Ascending aorta (tissue), 2 donors: ENCODE data around the gene INMT. TPM values are rescaled to one million over a fixed set of nuclear protein-coding genes. Genes with fewer than 3 reads are reported as not detected.

ENCODE experiments used
- DNase-seq, 2 donors: peaks; one replicate each; pipeline ENCODE4 v3.0.0-alpha.2; 2019; ENCODE audit warnings: low spot score in 2 of 2
- H3K27ac ChIP-seq, 2 donors: fragments of 200-600 bp; sonication (generic); one replicate each; pipeline ENCODE4 v1.5.1; 2016 to 2017; ENCODE audit warnings: mild to moderate bottlenecking in 1 of 2
- H3K27me3 ChIP-seq: fragments of 200-600 bp; sonication (generic); one replicate; pipeline ENCODE4 v1.5.1; 2017
- H3K36me3 ChIP-seq, 2 donors: fragments of 200-600 bp; sonication (generic); one replicate each; pipeline ENCODE4 v1.5.1; 2016
- H3K4me1 ChIP-seq, 2 donors: fragments of 200-600 bp; sonication (generic); one replicate each; pipeline ENCODE4 v1.5.1; 2016 to 2017; ENCODE audit warnings: mild to moderate bottlenecking in 1 of 2
- H3K4me3 ChIP-seq, 2 donors: fragments of 200-600 bp; sonication (generic); one replicate each; pipeline ENCODE4 v1.5.1; 2016 to 2017; ENCODE audit warnings: mild to moderate bottlenecking in 1 of 2
- H3K9me3 ChIP-seq, 2 donors: fragments of 200-600 bp; sonication (generic); one replicate each; pipeline ENCODE4 v1.5.1; 2016
- CTCF ChIP-seq, 3 experiments: fragments of 200-600 bp in 2 of 3; fragments of 450-650 bp in 1 of 3; sonication (generic) in 2 of 3; IDR thresholded peaks; one replicate each; pipeline ENCODE4 v1.5.1; 2016 to 2019; ENCODE audit warnings: antibody characterized with exemption in 3 of 3, mild to moderate bottlenecking in 1 of 3, moderate library complexity in 1 of 3
- intact Hi-C: fragments of 100-400 bp; cut with DNase I; formaldehyde crosslinking; loops from one replicate; pipeline ENCODE4 v1.15.1; 2023
- total RNA-seq: library from RNA; depleted of rRNA; stranded (reverse); fragments of >200 nt; gene quantifications from one replicate; pipeline ENCODE4 v1.1.0, GENCODE V29; 2016

The INMT gene
- total RNA-seq, 1 donor from 2014 or later: 51.8 TPM

- Histone ChIP-seq H3K27ac (peak overlapping the region; percentile 81 to 91), H3K27me3 (no peaks in the 10 kb centered on the region), H3K4me3 (peak overlapping the region; percentile 47 to 71), H3K4me1 (peaks cover 3 to 48% of the 10 kb centered on the region in 2 donors), H3K9me3 (no peaks in the 10 kb centered on the region), H3K36me3 (peaks cover 0 to 2% of the 10 kb centered on the region in 2 donors)
- DNase-seq: peak in 1 of 2 donors; percentile 83
- intact Hi-C loops: loop anchor here (2.0 to 5.0 kb wide), 2 partner anchors 48 to 159 kb away; partner anchors contain the start of gene AQP1
- TF ChIP-seq CTCF (IDR thresholded peaks at IDR 0.05): no peak
Observed at GRCh38 chr7:30752979-30753378, 1.0 kb downstream of the INMT start.

GRCh38 chr7:30754315-30754877 lies 2.5 kb downstream of the INMT start:
- H3K4me1 ChIP-seq: peaks cover 3 to 48% of the 10 kb centered on the region in 2 donors
- H3K27ac ChIP-seq: peak overlapping the region; percentile 81 to 91
- TF ChIP-seq CTCF (IDR thresholded peaks at IDR 0.05): no peak
- no peaks in the 10 kb centered on the region for H3K9me3 ChIP-seq
- peaks cover 0 to 7% of the 10 kb centered on the region in 2 donors for H3K36me3 ChIP-seq
- H3K27me3 ChIP-seq: no peaks in the 10 kb centered on the region
- no peak for DNase-seq
- intact Hi-C loops: loop anchor here (5.0 kb wide), 1 partner anchor 158 kb away; the partner anchor contains the start of gene AQP1
- H3K4me3 ChIP-seq: peak overlapping the region in 1 of 2 donors; percentile 71

DNA sequence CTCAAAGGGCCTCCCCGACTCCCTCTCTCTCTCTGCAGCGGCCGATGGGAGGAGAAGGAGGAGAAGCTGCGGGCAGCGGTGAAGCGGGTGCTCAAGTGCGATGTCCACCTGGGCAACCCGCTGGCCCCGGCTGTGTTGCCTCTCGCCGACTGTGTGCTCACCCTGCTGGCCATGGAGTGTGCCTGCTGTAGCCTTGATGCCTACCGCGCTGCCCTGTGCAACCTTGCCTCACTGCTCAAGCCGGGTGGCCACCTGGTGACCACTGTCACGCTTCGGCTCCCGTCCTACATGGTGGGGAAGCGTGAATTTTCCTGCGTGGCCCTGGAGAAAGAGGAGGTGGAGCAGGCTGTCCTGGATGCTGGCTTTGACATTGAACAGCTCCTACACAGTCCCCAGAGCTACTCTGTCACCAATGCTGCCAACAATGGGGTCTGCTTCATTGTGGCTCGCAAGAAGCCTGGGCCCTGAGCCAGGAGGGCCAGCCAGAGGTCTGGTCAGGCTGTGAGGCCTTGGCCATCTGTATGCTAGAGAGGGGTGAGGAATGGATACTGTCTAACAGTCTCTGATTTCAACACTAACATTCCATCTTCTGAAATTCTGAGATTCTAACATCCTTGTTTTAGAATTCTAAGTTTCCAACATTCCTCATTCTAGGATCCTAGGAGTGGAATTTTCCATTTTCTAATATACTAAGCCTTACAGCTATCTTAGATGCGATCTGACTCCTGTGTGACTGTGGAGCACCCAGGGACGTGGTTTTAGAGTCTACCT lies 3.6 kb downstream of the INMT start:
- intact Hi-C loops: no loop called here
- Histone ChIP-seq H3K4me1 (peaks cover 4 to 44% of the 10 kb centered on the region in 2 donors), H3K27ac (peak overlapping the region; percentile 67 to 91), H3K4me3 (peak overlapping the region in 1 of 2 donors; percentile 71), H3K36me3 (peaks cover 0 to 7% of the 10 kb centered on the region in 2 donors), H3K9me3 (no peaks in the 10 kb centered on the region), H3K27me3 (no peaks in the 10 kb centered on the region)
- DNase-seq: peak in 1 of 2 donors; percentile 84
- no peak for TF ChIP-seq CTCF (IDR thresholded peaks at IDR 0.05)

GRCh38 chr7:30757342-30757692 lies 5.4 kb downstream of the INMT start:
- no peak for TF ChIP-seq CTCF (IDR thresholded peaks at IDR 0.05)
- H3K36me3 ChIP-seq: peaks cover 0 to 7% of the 10 kb centered on the region in 2 donors
- no peak for DNase-seq
- intact Hi-C loops: no loop called here
- H3K4me3 ChIP-seq: no peak overlapping the region
- no peaks in the 10 kb centered on the region for H3K9me3 ChIP-seq
- H3K27ac ChIP-seq: peak overlapping the region; percentile 12 to 60
- H3K27me3 ChIP-seq: no peaks in the 10 kb centered on the region
- peaks cover 12 to 43% of the 10 kb centered on the region in 2 donors for H3K4me1 ChIP-seq

- peak in 1 of 2 donors; percentile 69 for DNase-seq
- intact Hi-C loops: no loop called here
- peaks cover 19 to 47% of the 10 kb centered on the region in 2 donors for H3K4me1 ChIP-seq
Observed at GRCh38 chr7:30760514-30761213, 8.7 kb downstream of the INMT start.

More at GRCh38 chr7:30760514-30761213, 8.7 kb downstream of the INMT start:
- Histone ChIP-seq H3K27ac (peak overlapping the region; percentile 72 to 76), H3K36me3 (peaks cover 0 to 7% of the 10 kb centered on the region in 2 donors), H3K9me3 (no peaks in the 10 kb centered on the region), H3K27me3 (no peaks in the 10 kb centered on the region), H3K4me3 (no peak overlapping the region)
- no peak for TF ChIP-seq CTCF (IDR thresholded peaks at IDR 0.05)
